Spleen (tissue), 11 donors: ENCODE data around the gene BCORL1. TPM values are rescaled to one million over a fixed set of nuclear protein-coding genes. Genes with fewer than 3 reads are reported as not detected.
A peak's percentile ranks its signal among the peaks of the same experiment; 100 is the strongest.

Experiments used
- DNase-seq: peaks from one replicate; pipeline ENCODE4 v3.0.0-alpha.2; 2020
- H3K27ac ChIP-seq, 8 donors: fragments of 200-600 bp; sonication (generic) in 7 of 8; 1 replicate in 4 of 8; 2 replicates in 4 of 8; pipeline versions ENCODE4 v1.5.0 to v1.8.0; 2016 to 2021; ENCODE audit warnings: inconsistent platforms in 4 of 8, mild to moderate bottlenecking in 4 of 8, moderate library complexity in 1 of 8
- H3K27me3 ChIP-seq, 7 donors: fragments of 200-600 bp; sonication (generic) in 6 of 7; replicated peaks in 1 of 7; 1 replicate in 4 of 7; 2 replicates in 3 of 7; pipeline versions ENCODE4 v1.5.0 to v1.8.0; 2016 to 2021; ENCODE audit warnings: inconsistent platforms in 3 of 7, mild to moderate bottlenecking in 1 of 7
- H3K36me3 ChIP-seq, 6 donors: fragments of 200-600 bp; sonication (generic) in 5 of 6; 1 replicate in 4 of 6; 2 replicates in 2 of 6; pipeline versions ENCODE4 v1.5.0 to v1.8.0; 2016 to 2021; ENCODE audit warnings: inconsistent platforms in 2 of 6
- H3K4me1 ChIP-seq, 6 donors: fragments of 200-600 bp; sonication (generic) in 5 of 6; 1 replicate in 3 of 6; 2 replicates in 3 of 6; pipeline versions ENCODE4 v1.5.0 to v1.8.0; 2016 to 2021; ENCODE audit warnings: inconsistent platforms in 3 of 6
- H3K4me3 ChIP-seq, 8 donors: fragments of 200-600 bp; sonication (generic) in 7 of 8; 1 replicate in 4 of 8; 2 replicates in 4 of 8; pipeline versions ENCODE4 v1.5.0 to v1.8.0; 2016 to 2021; ENCODE audit warnings: inconsistent platforms in 4 of 8, mild to moderate bottlenecking in 4 of 8, moderate library complexity in 2 of 8
- H3K9me3 ChIP-seq, 8 donors: fragments of 200-600 bp; sonication (generic) in 7 of 8; 1 replicate in 4 of 8; 2 replicates in 4 of 8; pipeline versions ENCODE4 v1.5.0 to v1.8.0; 2016 to 2021; ENCODE audit warnings: inconsistent platforms in 4 of 8
- CTCF ChIP-seq, 11 experiments: fragments of 200-600 bp in 7 of 11; fragments of 450-650 bp in 4 of 11; sonication (generic) in 4 of 11; IDR thresholded peaks in 8 of 11; conservative IDR thresholded peaks in 3 of 11; 1 replicate in 7 of 11; 2 replicates in 4 of 11; pipeline versions ENCODE4 v1.4.0 to v1.8.0; 2016 to 2021; ENCODE audit warnings: antibody characterized with exemption in 11 of 11, inconsistent platforms in 4 of 11, mild to moderate bottlenecking in 1 of 11
- POLR2A ChIP-seq, 3 donors: fragments of 450-650 bp; IDR thresholded peaks; one replicate each; pipeline ENCODE4 v1.5.1; 2017; ENCODE audit warnings: antibody characterized with exemption in 3 of 3, mild to moderate bottlenecking in 1 of 3
- POLR2AphosphoS5 ChIP-seq, 3 donors: sonication (generic); formaldehyde crosslinking; IDR thresholded peaks; one replicate each; pipeline ENCODE4 v1.5.1; 2017; ENCODE audit warnings: antibody characterized with exemption in 3 of 3
- WGBS, 5 donors: extraction: QIAGEN DNeasy Blood & Tissue Kit in 3 of 5; methylation state at CpG; one replicate each; pipeline versions ENCODE4 v1.1.5 to v1.1.7; 2013 to 2018; 5-methylcytosine and 5-hydroxymethylcytosine counted together
- intact Hi-C: fragments of 100-400 bp; cut with DNase I; formaldehyde crosslinking; loops from one replicate; pipeline ENCODE4 v1.15.0; 2023; ENCODE audit warnings: low total_unique reads
- polyA plus RNA-seq, 3 donors: library from polyadenylated mRNA; stranded (reverse); fragments of 200-250 nt; gene quantifications; one replicate each; pipeline ENCODE4 v1.2.1, GENCODE V29; 2013
- total RNA-seq, 7 donors: library from RNA; depleted of rRNA in 3 of 7; stranded (reverse); fragments of >200 nt in 3 of 7; fragmentation: NEBNext Ultra II Directional in 4 of 7; extraction: Animal tissue kit (Norgen Biotek cat#: 25700) in 4 of 7; gene quantifications; one replicate each; pipeline versions ENCODE4 v1.1.0 to v1.2.1, GENCODE V29; 2016 to 2021
- donor health status: healthy with polysubstance abuse.
- donor health status: DM: no; HTN: no; CAD: no; lungs with moderate emphysema.
- donor health status: DM: no; HTN: no; CAD: no.
- donor health status: Bipolar disorder and iron deficiency.
- donor health status: healthy.
- donor health status: DM: no; HTN: no; CAD: no.
- donor health status: DM: yes; HTN: yes; CAD: no.

The BCORL1 gene
- total and polyA plus RNA-seq, 10 donors: 0.85 to 18.1 (median 12.3) TPM

- intact Hi-C loops: no loop called here
Observed at GRCh38 chrX:129981200-129981553, 1.3 kb upstream of the BCORL1 start.

GRCh38 chrX:129981752-129982299, 609 bp upstream of the BCORL1 start:
- Histone ChIP-seq H3K36me3 (no peaks in the 10 kb centered on the region), H3K9me3 (no peaks in the 10 kb centered on the region), H3K4me3 (peak overlapping the region in 2 of 8 donors; percentile 43 to 48), H3K4me1 (peaks cover 0 to 32% (median 6%) of the 10 kb centered on the region in 6 donors), H3K27ac (peak overlapping the region in 5 of 8 donors; percentile 36 to 79 (median 59)), H3K27me3 (no peaks in the 10 kb centered on the region)
- WGBS, 5 donors: 1 to 47% (median 4%) methylated on average over 9 to 29 of the region's 29 CpGs
- DNase-seq: no peak
- intact Hi-C loops: no loop called here
- TF ChIP-seq POLR2A (IDR thresholded peaks at IDR 0.05) (no peak), CTCF (IDR thresholded peaks at IDR 0.05 in 8 of 11, conservative IDR thresholded peaks at IDR 0.05 in 3 of 11) (no peak), POLR2AphosphoS5 (IDR thresholded peaks at IDR 0.05) (no peak)

More at GRCh38 chrX:129981200-129981553, 1.3 kb upstream of the BCORL1 start:
- 0 to 61% (median 1%) methylated on average over 11 to 17 of the region's 17 CpGs for WGBS, 5 donors
- no peak for TF ChIP-seq POLR2A (IDR thresholded peaks at IDR 0.05)
- no peak for TF ChIP-seq CTCF (IDR thresholded peaks at IDR 0.05 in 8 of 11, conservative IDR thresholded peaks at IDR 0.05 in 3 of 11)
- no peak for TF ChIP-seq POLR2AphosphoS5 (IDR thresholded peaks at IDR 0.05)
- DNase-seq: no peak
- Histone ChIP-seq H3K36me3 (no peaks in the 10 kb centered on the region), H3K4me3 (peak overlapping the region in 2 of 8 donors; percentile 43 to 48), H3K27me3 (no peaks in the 10 kb centered on the region), H3K4me1 (peaks cover 0 to 32% (median 6%) of the 10 kb centered on the region in 6 donors), H3K27ac (peak overlapping the region in 4 of 8 donors; percentile 33 to 59 (median 55)), H3K9me3 (no peaks in the 10 kb centered on the region)

- intact Hi-C loops: no loop called here
- Histone ChIP-seq H3K9me3 (no peaks in the 10 kb centered on the region), H3K4me1 (peaks cover 0 to 40% (median 6%) of the 10 kb centered on the region in 6 donors), H3K27me3 (no peaks in the 10 kb centered on the region), H3K4me3 (no peak overlapping the region), H3K36me3 (no peaks in the 10 kb centered on the region), H3K27ac (peak overlapping the region in 1 of 8 donors; percentile 51)
- 0 to 59% (median 2%) methylated on average over 8 to 42 of the region's 48 CpGs for WGBS, 5 donors
- TF ChIP-seq POLR2A (IDR thresholded peaks at IDR 0.05) (no peak), POLR2AphosphoS5 (IDR thresholded peaks at IDR 0.05) (peak in 1 of 3 donors; percentile 11)
- peak; percentile 87 for DNase-seq
Observed at GRCh38 chrX:129983575-129984110, 1.2 kb downstream of the BCORL1 start.

GRCh38 chrX:129984111-129984958, 1.9 kb downstream of the BCORL1 start:
- 3 to 40% (median 15%) methylated on average over 11 to 77 of the region's 81 CpGs for WGBS, 5 donors
- Histone ChIP-seq H3K27me3 (no peaks in the 10 kb centered on the region), H3K27ac (peak overlapping the region in 3 of 8 donors; percentile 20 to 62 (median 48)), H3K4me1 (peaks cover 0 to 39% (median 6%) of the 10 kb centered on the region in 6 donors), H3K9me3 (no peaks in the 10 kb centered on the region), H3K36me3 (no peaks in the 10 kb centered on the region), H3K4me3 (peak overlapping the region in 4 of 8 donors; percentile 25 to 49 (median 38))
- peak in 1 of 3 donors; percentile 29 for TF ChIP-seq POLR2AphosphoS5 (IDR thresholded peaks at IDR 0.05)
- TF ChIP-seq CTCF (IDR thresholded peaks at IDR 0.05 in 8 of 11, conservative IDR thresholded peaks at IDR 0.05 in 3 of 11): no peak
- TF ChIP-seq POLR2A (IDR thresholded peaks at IDR 0.05): no peak
- peak; percentile 89 for DNase-seq
- intact Hi-C loops: no loop called here
